ENCODE measurements around the gene PXDN.

DNA sequence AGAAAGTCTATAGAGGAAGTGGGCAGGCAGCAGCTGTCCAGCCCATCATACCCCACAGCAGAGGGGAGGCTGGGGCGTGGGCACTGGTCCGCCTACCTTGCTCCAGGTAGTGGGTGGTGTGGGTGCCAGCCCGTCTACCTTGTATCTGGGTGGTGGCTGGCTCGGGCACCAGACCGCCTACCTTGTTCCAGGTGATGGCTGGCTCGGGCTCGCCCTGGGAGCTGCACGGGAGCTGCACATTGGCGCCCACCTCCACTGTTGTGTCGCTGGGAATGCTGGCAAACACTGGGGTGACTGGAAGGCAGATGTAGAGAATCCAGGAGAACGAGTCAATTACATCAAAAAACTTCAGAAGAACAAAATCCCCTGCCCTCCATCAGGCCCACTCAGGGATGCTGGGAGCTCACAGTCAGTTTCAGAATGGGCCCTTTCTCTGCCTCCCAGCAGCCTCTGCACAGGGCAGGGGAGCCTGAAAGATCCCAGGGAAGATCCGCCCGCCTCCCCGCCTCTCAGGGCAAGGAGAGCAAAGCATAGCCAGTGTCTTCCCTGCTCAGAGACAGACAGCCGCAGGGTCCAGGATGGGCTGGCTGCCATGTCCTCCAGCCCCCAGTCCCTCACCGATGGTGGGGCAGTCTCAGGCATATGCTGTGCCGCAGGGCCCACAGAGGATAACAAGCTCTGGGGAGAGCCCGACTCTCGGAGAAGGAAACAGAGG is 82.3 kb downstream of the PXDN start:
- TF ChIP-seq, protein P1, sequence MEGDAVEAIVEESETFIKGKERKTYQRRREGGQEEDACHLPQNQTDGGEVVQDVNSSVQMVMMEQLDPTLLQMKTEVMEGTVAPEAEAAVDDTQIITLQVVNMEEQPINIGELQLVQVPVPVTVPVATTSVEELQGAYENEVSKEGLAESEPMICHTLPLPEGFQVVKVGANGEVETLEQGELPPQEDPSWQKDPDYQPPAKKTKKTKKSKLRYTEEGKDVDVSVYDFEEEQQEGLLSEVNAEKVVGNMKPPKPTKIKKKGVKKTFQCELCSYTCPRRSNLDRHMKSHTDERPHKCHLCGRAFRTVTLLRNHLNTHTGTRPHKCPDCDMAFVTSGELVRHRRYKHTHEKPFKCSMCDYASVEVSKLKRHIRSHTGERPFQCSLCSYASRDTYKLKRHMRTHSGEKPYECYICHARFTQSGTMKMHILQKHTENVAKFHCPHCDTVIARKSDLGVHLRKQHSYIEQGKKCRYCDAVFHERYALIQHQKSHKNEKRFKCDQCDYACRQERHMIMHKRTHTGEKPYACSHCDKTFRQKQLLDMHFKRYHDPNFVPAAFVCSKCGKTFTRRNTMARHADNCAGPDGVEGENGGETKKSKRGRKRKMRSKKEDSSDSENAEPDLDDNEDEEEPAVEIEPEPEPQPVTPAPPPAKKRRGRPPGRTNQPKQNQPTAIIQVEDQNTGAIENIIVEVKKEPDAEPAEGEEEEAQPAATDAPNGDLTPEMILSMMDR (conservative IDR thresholded peaks at IDR 0.05; ENCODE audit: low read depth, low read length): no peak
- TF ChIP-seq FOS (IDR thresholded peaks at IDR 0.05; ENCODE audit: low read depth, low read length) (no peak), RAD21 (IDR thresholded peaks at IDR 0.05; ENCODE audit: low read length) (no peak), POLR2A (IDR thresholded peaks at IDR 0.05; ENCODE audit: low read depth, low read length) (no peak), CEBPB (IDR thresholded peaks at IDR 0.05; ENCODE audit: low read depth, low read length) (no peak), RFX5 (IDR thresholded peaks at IDR 0.05; ENCODE audit: low read depth, low read length) (no peak), BHLHE40 (IDR thresholded peaks at IDR 0.05; ENCODE audit: low read depth, low read length) (no peak), MAFK (IDR thresholded peaks at IDR 0.05; ENCODE audit: low read depth, low read length) (no peak)
- TF ChIP-seq, protein P2, sequence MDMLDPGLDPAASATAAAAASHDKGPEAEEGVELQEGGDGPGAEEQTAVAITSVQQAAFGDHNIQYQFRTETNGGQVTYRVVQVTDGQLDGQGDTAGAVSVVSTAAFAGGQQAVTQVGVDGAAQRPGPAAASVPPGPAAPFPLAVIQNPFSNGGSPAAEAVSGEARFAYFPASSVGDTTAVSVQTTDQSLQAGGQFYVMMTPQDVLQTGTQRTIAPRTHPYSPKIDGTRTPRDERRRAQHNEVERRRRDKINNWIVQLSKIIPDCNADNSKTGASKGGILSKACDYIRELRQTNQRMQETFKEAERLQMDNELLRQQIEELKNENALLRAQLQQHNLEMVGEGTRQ (IDR thresholded peaks at IDR 0.05; ENCODE audit: low read depth, low read length): no peak
